Loucy (cell line): Measurements from ENCODE around the gene NOX5.

Experiments
- CTCF ChIP-seq: fragments of 200-600 bp; sonication (generic); conservative IDR thresholded peaks from 2 replicates; pipeline ENCODE4 v1.5.1; 2014; ENCODE audit warnings: mild to moderate bottlenecking, antibody characterized with exemption, low read length
- EZH2phosphoT487 ChIP-seq: fragments of 200-600 bp; IDR thresholded peaks from 2 replicates; pipeline ENCODE4 v1.6.1; 2018; ENCODE audit warnings: antibody characterized with exemption, mild to moderate bottlenecking, moderate library complexity, borderline replicate concordance

GRCh38 chr15:69039516-69040225 is 25.2 kb downstream of the NOX5 start:
- TF ChIP-seq CTCF (no peak), EZH2phosphoT487 (no peak)
